Effector memory CD4-positive, alpha-beta T cell (primary cell): ENCODE measurements around the gene ITGB1BP2.
"Not testable (repeated sequence)": the region's sequence is repeated elsewhere in the genome, so short reads cannot be mapped to it uniquely, and the experiment has no call there.

Experiments used
- DNase-seq, 3 donors: peaks; one replicate each; pipeline ENCODE4 v3.0.0-alpha.2; 2020
- H3K27ac ChIP-seq: 2 replicates; pipeline ENCODE4 v1.7.0; 2013; ENCODE audit warnings: mild to moderate bottlenecking, low read length, moderate library complexity; ENCODE audit not compliant: insufficient read depth, poor library complexity, severe bottlenecking
- H3K27me3 ChIP-seq: replicated peaks from 2 replicates; pipeline ENCODE4 v1.7.0; 2013; ENCODE audit warnings: mild to moderate bottlenecking, low read length; ENCODE audit not compliant: insufficient read depth, control insufficient read depth, poor library complexity, severe bottlenecking
- H3K36me3 ChIP-seq: 2 replicates; pipeline ENCODE4 v1.7.0; 2013; ENCODE audit warnings: mild to moderate bottlenecking, low read length, moderate library complexity; ENCODE audit not compliant: control insufficient read depth, insufficient read depth
- H3K4me1 ChIP-seq: 2 replicates; pipeline ENCODE4 v1.7.0; 2013; ENCODE audit warnings: low read length, mild to moderate bottlenecking; ENCODE audit not compliant: control insufficient read depth, insufficient read depth, poor library complexity, severe bottlenecking
- H3K4me3 ChIP-seq: 2 replicates; pipeline ENCODE4 v1.7.0; 2013; ENCODE audit warnings: low read length, low read depth, mild to moderate bottlenecking; ENCODE audit not compliant: insufficient read depth, poor library complexity, severe bottlenecking
- H3K9me3 ChIP-seq: 2 replicates; pipeline ENCODE4 v1.7.0; 2013; ENCODE audit warnings: mild to moderate bottlenecking, low read length, moderate library complexity; ENCODE audit not compliant: control insufficient read depth

ITGB1BP2 gene

GRCh38 chrX:71349867-71350266 lies 48.3 kb downstream of the ITGB1BP2 start:
- H3K27ac ChIP-seq, DNase-seq, H3K4me3 ChIP-seq, H3K9me3 ChIP-seq, H3K4me1 ChIP-seq, H3K36me3 ChIP-seq, H3K27me3 ChIP-seq: not testable (repeated sequence)

GRCh38 chrX:71352439-71352838 lies 50.9 kb downstream of the ITGB1BP2 start:
- not testable (repeated sequence) for DNase-seq, H3K27me3 ChIP-seq, H3K9me3 ChIP-seq, H3K4me3 ChIP-seq, H3K36me3 ChIP-seq, H3K27ac ChIP-seq, H3K4me1 ChIP-seq
